Measurements from ENCODE around the gene HCN2. TPM values are rescaled to one million over a fixed set of nuclear protein-coding genes. Genes with fewer than 3 reads are reported as not detected.
A peak's percentile ranks its signal among the peaks of the same experiment; 100 is the strongest.

Gene HCN2
- total and polyA plus RNA-seq, 10 of the 15 experiments (the other 5 are each of a cell fraction or from before 2014, with no cell fraction given) = 0.01 to 0.54 (median 0.08) TPM; not detected in 4

DNA sequence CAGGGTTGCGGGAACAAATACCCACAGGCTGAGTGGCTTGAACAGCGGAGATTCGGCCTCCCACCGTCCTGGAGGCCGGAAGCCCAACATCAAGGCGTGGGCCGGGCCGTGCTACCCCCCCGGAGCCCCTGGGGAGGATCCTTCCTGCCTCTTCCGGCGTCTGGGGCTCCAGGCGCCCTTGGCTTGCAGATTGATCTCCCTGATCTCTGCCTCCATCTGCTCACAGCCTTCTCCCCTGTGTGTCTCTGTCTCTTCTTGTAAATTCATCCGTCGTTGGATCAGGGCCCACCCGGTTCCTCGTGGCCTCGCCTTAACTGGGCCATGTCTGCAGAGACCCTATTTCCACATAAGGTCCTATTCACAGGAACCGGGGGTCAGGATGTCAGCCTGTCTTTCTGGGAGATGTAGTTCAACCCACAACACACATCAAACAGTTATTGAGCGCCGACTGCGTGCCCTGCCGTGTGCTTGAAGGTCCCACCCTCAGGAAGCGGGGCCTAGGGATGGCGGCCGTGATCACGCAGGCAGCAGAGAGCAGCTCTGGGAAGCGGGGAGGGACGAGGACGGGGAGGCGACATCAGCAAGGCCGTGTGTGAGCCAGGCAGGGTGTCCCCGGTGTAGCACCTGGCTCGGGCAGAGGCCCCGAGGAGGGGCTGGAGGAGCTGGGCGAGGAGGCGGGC, 21.3 kb downstream of the HCN2 start (continued):
- TF ChIP-seq ZNF687 (IDR thresholded peaks at IDR 0.05) (peak; percentile 39; the same call in 1 of the 2 replicates), BACH1 (IDR thresholded peaks at IDR 0.05; ENCODE audit: borderline replicate concordance) (no peak; the same call in 1 of the 2 replicates), E2F8 (IDR thresholded peaks at IDR 0.05; ENCODE audit: low read depth, partially characterized antibody) (no peak), POLR2A (IDR thresholded peaks at IDR 0.05; ENCODE audit: low read depth, low read length) (peak; percentile 58; the same call in 1 of the 2 replicates), KAT2A (conservative IDR thresholded peaks at IDR 0.05; ENCODE audit: control insufficient read depth, low read depth, low read length) (no peak)
- TF ChIP-seq, protein P1, sequence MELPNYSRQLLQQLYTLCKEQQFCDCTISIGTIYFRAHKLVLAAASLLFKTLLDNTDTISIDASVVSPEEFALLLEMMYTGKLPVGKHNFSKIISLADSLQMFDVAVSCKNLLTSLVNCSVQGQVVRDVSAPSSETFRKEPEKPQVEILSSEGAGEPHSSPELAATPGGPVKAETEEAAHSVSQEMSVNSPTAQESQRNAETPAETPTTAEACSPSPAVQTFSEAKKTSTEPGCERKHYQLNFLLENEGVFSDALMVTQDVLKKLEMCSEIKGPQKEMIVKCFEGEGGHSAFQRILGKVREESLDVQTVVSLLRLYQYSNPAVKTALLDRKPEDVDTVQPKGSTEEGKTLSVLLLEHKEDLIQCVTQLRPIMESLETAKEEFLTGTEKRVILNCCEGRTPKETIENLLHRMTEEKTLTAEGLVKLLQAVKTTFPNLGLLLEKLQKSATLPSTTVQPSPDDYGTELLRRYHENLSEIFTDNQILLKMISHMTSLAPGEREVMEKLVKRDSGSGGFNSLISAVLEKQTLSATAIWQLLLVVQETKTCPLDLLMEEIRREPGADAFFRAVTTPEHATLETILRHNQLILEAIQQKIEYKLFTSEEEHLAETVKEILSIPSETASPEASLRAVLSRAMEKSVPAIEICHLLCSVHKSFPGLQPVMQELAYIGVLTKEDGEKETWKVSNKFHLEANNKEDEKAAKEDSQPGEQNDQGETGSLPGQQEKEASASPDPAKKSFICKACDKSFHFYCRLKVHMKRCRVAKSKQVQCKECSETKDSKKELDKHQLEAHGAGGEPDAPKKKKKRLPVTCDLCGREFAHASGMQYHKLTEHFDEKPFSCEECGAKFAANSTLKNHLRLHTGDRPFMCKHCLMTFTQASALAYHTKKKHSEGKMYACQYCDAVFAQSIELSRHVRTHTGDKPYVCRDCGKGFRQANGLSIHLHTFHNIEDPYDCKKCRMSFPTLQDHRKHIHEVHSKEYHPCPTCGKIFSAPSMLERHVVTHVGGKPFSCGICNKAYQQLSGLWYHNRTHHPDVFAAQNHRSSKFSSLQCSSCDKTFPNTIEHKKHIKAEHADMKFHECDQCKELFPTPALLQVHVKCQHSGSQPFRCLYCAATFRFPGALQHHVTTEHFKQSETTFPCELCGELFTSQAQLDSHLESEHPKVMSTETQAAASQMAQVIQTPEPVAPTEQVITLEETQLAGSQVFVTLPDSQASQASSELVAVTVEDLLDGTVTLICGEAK (IDR thresholded peaks at IDR 0.05; ENCODE audit: borderline replicate concordance) = peak; percentile 78; the same call in 1 of the 2 replicates
